Astrocyte (in vitro differentiated cells and primary cell): ENCODE measurements around the gene NDUFA11.
"Not testable (repeated sequence)": the region's sequence is repeated elsewhere in the genome, so short reads cannot be mapped to it uniquely, and the experiment has no call there.

Experiments
- CTCF ChIP-seq: IDR thresholded peaks from 2 replicates; pipeline ENCODE4 v1.5.1; 2011; ENCODE audit warnings: low read depth, mild to moderate bottlenecking, inconsistent platforms, low read length, moderate library complexity; ENCODE audit not compliant: insufficient read depth
- EZH2 ChIP-seq: IDR thresholded peaks from 2 replicates; pipeline ENCODE4 v1.6.1; 2012; ENCODE audit warnings: mild to moderate bottlenecking, low read length, inconsistent platforms; ENCODE audit not compliant: insufficient read depth

- TF ChIP-seq CTCF, EZH2: not testable (repeated sequence)
Observed at GRCh38 chr19:5854121-5854520, 49.5 kb downstream of the NDUFA11 start.
